HG03520 (cell line): ENCODE results near the gene KRT80.

Experiments used
- ATAC-seq: cut with Tn5 transposase; IDR thresholded peaks from one replicate; pipeline ENCODE4 v1.9.1; 2021; ENCODE audit warnings: mild to moderate bottlenecking, moderate library complexity; ENCODE audit not compliant: unreplicated experiment

KRT80 gene

GRCh38 chr12:52211716-52212585, 20.1 kb upstream of the KRT80 start:
- ATAC-seq, result no peak

DNA sequence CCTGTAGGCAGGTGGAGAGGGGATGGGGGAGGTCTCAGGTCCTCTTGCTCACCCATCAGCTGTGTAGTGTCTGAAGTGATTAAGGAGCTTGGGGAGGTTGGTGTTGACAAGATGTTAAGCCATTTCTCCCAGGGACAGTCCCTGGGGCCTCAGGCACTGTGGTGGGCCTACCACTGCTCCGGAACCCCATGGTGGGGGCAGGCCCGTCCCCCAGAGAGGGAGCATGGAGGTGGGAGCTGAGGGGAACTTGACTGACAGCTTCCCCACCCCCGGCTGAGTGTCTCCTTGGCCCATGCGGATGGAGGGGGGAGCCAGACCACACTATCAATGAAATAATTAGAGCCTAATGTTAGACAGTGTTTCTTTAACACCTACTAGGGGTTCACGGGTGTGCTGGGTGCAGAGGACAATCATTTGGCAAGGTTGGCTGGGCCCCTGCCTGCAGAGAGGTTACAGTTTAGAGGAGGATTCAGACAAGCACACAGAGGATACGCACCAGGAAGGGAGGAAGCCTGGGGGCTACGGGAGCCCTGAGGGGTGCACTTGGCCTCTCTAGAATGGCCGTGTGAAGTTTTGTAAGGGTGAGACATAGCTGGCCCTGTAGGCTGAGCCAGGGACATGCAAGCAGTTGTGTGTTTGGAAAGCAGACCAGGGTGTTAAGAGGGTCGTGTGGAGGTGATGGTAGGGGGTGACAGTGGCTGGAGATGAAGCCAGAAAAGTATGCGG, 19.3 kb upstream of the KRT80 start:
- no peak for ATAC-seq

- no peak for ATAC-seq
These were observed 18.5 kb upstream of the KRT80 start for GRCh38 chr12:52210186-52210924.

GRCh38 chr12:52209321-52209720, 17.5 kb upstream of the KRT80 start:
- ATAC-seq, result no peak

DNA sequence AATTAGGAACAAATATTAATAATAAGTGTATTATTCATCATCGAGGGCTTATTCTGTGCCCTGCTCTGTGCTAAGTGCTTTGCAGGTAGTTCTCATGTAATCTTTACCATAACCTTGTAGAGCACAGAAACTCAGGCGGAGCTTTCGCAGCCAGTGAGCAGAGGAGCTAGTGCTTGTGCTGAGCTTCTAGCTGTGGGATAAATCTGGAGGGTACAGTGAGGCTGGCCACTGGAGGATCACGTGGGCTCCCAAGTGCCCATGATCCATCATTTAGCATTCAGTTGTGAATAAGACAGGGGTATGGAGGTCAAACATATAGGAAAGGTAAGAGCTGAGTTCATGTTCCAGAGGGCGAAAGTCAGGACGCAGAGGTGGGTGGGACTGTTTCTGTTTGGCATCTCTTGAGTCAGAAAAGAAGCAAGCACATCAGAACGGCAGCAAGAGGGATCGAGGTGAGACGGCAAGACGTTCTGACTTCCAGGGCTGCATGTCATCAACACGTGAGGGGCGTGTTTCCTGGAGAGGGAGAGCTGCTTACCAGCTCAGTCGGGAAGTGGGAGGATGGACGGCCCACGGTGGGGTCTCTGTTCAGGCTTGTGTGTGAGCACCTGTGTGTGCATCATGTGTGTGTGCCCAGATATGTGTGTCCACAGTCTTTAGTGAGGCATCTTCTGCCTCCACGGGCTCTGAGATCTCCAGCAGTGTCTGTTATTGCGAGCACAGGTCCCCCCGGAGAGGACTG, 16.8 kb upstream of the KRT80 start:
- no peak for ATAC-seq

GRCh38 chr12:52207895-52208294, 16.1 kb upstream of the KRT80 start:
- no peak for ATAC-seq

GRCh38 chr12:52207106-52207505, 15.3 kb upstream of the KRT80 start:
- ATAC-seq, result no peak

DNA sequence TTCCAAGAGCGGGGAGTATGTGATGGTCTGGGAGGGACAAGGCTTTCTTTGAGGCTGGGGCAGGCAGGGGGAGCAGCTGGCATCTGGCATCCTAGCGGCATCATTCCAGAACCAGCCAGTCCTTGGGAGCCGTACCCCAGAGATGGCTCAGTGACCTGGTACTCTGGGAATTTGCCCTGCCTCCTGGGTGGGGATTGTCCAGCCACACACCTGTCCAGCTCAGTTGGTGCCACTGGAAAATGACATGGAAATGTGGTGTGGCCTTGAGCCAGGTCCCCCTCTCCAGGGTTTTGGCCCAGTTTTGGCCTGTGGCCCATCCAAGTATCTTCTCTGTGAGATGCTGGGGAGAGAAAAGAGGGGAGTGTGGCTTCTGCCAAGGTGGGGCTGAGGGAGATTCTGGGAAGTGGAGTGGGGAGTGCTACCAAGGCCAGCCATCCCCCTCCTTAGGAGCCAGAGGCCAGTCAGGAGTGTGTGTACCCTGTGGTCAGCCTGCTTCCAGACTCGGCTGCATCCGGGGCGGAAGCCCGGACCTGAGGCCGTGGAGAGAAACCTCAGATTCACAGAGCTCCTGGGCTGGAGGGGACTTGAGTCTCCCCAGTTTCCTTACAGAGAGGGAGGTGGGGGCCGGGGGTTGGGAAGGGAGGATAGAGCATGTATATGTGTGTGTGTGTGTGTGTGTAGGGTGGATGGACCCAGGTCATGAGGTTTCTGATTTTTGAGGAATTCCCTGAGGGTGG, 14.7 kb upstream of the KRT80 start:
- ATAC-seq, result no peak

GRCh38 chr12:52205612-52206303, 13.9 kb upstream of the KRT80 start:
- ATAC-seq, result no peak

- no peak for ATAC-seq
These were observed 13.2 kb upstream of the KRT80 start for GRCh38 chr12:52204931-52205505.

- no peak for ATAC-seq
These were observed 12.5 kb upstream of the KRT80 start for GRCh38 chr12:52204095-52204930.

DNA sequence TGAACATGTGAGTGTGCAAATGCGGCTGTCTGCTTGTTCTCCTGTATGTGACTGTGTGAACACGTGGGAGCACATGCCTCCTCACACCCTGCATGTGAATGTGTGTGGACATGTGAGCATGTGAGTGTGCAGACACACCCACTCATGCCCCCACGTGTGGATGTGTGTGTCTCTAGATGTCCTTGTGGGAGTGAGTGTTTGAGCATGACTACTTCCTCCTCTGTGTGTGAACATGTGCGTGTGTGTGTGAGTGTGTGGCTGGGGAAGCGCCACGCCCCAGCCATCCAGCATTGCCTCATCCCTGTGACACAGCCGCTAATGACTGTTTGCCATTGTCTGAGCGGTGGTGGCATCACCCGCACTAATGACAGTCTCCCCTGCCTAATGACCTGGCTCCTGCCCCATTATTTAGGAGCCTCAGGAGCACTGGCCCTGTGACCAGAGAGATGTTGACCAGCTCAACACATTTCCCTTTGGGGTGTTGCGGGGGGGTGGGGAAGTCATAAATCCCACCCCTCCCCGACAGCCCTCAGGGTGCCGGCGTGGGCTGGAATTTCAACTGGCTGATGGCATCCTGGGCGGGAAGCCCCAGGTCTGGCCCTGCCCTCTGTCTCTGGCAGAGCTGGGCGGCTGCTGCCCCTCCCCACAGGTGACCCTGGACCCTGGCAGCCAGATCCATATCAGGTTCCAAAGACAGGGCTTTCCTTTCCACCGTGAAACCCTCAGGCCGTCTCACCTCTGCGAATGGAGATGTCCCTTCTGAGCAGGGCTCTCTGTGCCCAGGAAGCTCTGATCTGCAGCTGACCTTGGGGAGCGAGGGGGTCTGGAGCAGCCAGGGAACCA, 11.5 kb upstream of the KRT80 start:
- no peak for ATAC-seq

GRCh38 chr12:52202361-52203078, 10.7 kb upstream of the KRT80 start:
- no peak for ATAC-seq

DNA sequence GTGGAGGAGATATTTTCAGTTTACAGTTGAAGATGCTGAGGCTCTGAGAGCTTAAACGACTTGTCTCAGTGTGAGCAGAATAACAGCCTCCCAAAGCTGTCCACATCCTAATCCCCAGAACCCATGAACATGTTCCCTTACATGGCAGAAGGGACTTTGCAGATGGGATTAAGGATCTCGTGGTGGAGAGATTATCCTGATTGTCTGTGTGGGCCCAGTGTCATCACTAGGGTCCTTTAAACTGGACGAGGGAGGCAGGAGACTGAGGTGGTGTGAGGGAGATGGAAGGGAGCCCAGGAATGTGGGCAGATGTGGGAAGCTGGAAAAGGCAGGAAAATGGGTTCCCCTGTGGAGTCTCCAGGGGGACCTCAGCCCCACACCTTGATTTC, 9.6 kb upstream of the KRT80 start:
- ATAC-seq, result no peak

DNA sequence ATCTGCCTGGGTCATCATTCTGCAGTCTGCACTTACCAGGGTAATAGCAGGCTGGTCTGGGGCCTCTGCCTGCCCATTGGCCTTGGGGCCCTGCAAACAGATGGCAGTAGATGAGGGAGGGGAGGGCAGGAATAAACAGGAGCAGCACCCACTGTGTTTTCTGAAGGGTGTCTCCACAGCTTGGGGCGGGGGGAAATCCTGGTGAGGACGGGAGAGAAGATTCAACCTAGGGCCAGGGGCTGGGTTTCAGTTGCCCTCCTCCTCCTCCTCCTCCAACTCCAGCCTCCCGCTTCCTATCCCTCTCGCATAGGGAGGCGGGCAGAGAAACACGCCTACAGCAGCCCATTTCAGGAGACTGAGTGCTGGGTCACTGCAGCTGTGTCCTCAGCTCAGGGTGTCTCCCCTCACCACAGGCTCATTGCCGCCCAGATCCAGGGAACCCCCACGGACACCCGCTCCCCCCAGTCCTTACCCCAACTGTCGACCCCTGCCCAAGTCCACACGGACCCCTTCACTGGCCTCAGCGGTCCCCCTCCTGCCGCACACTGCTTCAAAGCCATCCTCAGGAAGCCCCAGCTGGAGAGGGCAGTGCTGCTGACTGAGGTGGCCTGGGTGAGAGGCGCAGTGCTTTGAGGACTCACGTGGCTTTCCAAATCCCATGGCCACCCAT, 9.1 kb upstream of the KRT80 start:
- ATAC-seq, result no peak

GRCh38 chr12:52200086-52200780, 8.4 kb upstream of the KRT80 start:
- no peak for ATAC-seq
